Mononuclear cell (primary cell): ENCODE results near the gene MAG. TPM values are rescaled to one million over a fixed set of nuclear protein-coding genes. Genes with fewer than 3 reads are reported as not detected.

Source experiments
- H3K27me3 ChIP-seq: 2 replicates; pipeline ENCODE4 v1.6.0; 2011; ENCODE audit warnings: low read length, control low read depth; ENCODE audit not compliant: insufficient read depth
- H3K4me1 ChIP-seq: 2 replicates; pipeline ENCODE4 v1.5.1; 2011; ENCODE audit warnings: mild to moderate bottlenecking, low read length, control low read depth; ENCODE audit not compliant: insufficient read depth
- H3K4me3 ChIP-seq: 2 replicates; pipeline ENCODE4 v1.5.1; 2011; ENCODE audit warnings: mild to moderate bottlenecking, low read length, moderate library complexity
- H3K9me3 ChIP-seq: 2 replicates; pipeline ENCODE4 v1.5.1; 2011; ENCODE audit warnings: low read depth, mild to moderate bottlenecking, control low read depth, low read length
- total RNA-seq: library from RNA; depleted of rRNA; stranded (reverse); fragments of >200 nt; gene quantifications from one replicate; pipeline ENCODE4 v1.2.3, GENCODE V29; 2012

MAG gene
- total RNA-seq, 1 donor = not detected

DNA sequence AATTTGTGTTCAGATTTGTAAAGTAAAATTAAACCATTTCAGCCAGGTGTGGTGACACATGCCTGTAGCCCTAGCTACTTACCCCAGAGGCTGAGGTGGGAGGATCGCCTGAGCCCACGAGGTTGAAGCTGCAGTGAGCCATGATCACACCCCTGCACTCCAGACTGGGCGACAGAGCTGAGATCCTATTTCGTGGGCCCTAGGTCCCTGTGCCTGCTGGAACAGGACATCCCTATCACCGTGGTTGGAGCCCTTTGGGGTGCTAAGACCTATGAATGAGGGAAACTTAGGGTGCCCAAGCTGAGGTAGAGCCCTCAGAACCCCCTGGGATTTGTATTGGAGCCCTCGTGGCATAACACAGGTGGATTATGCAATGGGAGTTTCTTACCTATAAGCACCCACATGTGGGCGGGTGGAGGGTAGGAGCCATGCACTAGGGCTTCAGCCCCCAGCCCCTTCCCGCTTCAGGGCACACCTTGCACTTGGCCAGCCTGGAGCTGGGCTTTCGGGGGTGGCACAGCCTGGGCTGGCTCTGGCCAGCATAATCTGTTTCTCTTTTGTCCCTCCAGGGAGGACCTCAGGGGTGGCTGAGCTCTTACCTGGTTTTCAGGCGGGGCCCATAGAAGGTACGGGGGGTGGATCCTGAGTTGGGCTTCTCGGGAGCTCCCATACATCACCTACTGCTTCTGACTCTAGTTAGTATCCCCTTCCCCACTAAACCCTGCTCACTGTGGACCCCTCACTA lies 30.4 kb upstream of the MAG start:
- Histone ChIP-seq H3K9me3 (no peaks in the 10 kb centered on the region), H3K4me3 (no peak overlapping the region), H3K4me1 (peaks cover 33% of the 10 kb centered on the region), H3K27me3 (no peaks in the 10 kb centered on the region)

DNA sequence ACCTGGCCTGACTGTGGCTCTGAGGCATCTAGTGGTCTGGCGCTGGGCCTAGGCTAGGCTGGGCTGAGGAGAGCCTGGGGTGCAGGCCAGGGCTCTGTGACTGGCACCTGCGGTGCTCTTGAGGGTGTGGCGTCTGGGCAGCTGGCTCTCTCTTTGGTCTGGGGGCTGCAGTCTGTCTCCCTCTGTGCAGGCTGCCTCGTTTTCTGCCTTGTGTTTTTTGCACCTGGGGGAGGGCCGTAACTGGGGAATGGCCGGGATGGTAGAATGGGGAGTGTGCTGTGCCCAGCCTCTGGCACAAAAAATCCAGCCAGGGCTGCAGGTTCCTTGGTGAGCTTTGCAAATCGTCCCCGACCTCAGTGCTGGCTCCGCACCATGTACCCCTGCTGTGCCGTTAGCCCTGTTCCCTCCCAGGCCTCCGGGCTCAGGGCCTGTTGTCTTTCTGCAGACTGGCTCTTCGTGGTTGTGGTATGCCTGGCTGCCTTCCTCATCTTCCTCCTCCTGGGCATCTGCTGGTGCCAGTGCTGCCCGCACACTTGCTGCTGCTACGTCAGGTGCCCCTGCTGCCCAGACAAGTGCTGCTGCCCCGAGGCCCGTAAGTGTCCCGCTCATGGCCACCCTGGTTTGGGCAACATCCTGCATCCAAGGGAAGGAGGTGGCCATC lies 29.7 kb upstream of the MAG start:
- Histone ChIP-seq H3K9me3 (no peaks in the 10 kb centered on the region), H3K4me1 (peaks cover 38% of the 10 kb centered on the region), H3K4me3 (no peak overlapping the region), H3K27me3 (no peaks in the 10 kb centered on the region)

DNA sequence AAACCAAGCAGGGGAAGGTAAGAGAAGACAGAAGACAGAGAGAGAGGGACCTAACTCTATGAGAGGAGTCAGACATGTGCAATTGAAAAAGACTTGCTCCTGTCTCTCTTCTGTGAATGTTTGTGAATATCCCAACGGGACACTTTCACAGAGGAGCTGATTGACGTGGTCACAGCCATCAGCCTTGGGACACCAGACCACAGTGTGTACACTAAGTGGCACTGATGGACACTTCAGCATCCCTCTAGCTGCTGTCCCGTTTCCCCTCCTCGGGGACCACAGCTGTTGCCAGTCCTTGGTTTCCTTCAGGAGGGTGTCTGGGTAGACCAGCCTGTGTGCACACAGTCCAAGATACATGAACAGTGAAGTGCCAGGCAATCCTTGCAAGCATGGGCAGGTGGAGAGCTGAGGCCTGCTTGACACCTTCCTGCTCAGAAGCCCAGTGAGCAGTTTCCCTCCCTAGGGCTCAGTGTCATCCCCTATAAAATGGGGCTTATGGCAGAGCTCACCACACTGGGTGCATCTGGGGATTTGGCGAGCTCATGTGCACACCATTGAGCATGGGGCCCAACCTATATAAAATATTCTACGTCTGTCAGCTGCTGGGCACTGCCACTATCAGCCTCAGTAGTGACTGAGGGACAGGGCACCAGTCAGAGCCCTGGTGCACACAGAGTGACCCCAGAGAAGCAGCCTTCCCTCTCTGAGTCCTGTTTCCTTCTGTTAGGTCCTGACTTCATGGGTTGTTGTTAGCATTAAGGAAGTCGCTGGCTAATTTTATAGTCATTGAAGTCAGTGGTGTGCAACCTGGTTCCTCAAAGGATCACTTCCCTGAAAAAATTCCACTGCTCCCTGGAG lies 27.5 kb upstream of the MAG start:
- no peaks in the 10 kb centered on the region for H3K27me3 ChIP-seq
- H3K4me3 ChIP-seq = no peak overlapping the region
- H3K9me3 ChIP-seq = no peaks in the 10 kb centered on the region
- peaks cover 40% of the 10 kb centered on the region for H3K4me1 ChIP-seq

DNA sequence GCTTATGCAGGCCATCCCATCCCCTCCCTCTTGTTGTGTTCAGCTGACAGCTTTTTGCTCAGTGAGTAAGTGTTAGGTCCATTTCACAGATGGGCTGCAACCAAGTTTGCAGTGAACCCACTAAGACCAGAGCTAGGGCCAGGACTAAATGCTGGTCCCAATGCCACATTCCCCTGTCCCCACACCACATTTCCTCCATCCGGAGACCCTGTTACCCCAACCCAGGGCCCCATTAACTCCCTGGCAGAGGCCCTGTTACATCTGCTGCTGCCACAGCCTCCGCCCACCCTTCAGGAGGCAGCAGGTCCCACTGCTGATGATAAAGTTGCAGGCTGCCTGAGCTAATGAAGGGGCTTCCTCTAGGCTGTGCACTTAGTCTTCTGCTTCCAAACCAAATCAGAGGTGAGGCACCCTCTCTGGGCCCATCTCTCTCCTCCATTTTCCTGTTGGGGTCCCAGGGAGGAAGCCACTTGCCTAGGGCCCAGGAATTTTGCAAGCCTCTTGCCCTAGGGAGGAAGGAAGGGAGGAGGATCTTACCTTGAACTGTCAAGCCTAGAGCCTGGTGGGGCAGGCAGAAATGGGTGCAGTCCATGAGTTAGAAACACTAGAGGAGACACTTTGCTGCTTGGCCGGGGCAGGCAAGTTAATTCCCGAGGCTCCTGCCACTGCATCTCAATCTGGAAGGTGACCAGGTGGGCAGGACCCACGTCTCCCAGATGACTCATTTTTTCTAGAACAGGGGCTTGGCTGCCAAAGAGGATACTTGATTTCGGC lies 26.6 kb upstream of the MAG start:
- Histone ChIP-seq H3K4me3 (no peak overlapping the region), H3K27me3 (no peaks in the 10 kb centered on the region), H3K4me1 (peaks cover 46% of the 10 kb centered on the region), H3K9me3 (no peaks in the 10 kb centered on the region)

DNA sequence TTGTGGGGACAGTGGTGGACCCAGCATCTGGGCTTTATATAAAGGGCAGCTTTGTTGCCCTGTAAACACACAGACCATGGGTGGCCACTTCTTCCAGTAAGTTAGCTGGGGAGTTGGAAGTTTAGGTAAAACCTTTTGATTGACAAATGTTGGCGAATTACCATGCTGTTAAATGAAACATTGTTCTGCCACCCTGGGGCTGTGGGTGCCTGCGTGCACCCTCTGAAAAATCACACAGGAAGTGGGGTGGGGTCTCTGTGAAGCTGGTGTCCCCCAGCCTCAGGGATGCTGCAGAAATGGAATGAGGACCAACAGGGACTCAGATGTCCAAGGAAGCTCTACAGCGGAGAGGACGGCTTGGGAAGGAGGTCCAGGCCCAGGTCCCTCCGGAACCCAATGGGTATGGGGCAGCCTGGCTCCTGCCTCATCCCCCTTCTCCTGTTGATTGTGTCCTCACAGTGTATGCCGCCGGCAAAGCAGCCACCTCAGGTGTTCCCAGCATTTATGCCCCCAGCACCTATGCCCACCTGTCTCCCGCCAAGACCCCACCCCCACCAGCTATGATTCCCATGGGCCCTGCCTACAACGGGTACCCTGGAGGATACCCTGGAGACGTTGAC lies 26.0 kb upstream of the MAG start:
- peaks cover 48% of the 10 kb centered on the region for H3K4me1 ChIP-seq
- no peaks in the 10 kb centered on the region for H3K27me3 ChIP-seq
- no peak overlapping the region for H3K4me3 ChIP-seq
- no peaks in the 10 kb centered on the region for H3K9me3 ChIP-seq

DNA sequence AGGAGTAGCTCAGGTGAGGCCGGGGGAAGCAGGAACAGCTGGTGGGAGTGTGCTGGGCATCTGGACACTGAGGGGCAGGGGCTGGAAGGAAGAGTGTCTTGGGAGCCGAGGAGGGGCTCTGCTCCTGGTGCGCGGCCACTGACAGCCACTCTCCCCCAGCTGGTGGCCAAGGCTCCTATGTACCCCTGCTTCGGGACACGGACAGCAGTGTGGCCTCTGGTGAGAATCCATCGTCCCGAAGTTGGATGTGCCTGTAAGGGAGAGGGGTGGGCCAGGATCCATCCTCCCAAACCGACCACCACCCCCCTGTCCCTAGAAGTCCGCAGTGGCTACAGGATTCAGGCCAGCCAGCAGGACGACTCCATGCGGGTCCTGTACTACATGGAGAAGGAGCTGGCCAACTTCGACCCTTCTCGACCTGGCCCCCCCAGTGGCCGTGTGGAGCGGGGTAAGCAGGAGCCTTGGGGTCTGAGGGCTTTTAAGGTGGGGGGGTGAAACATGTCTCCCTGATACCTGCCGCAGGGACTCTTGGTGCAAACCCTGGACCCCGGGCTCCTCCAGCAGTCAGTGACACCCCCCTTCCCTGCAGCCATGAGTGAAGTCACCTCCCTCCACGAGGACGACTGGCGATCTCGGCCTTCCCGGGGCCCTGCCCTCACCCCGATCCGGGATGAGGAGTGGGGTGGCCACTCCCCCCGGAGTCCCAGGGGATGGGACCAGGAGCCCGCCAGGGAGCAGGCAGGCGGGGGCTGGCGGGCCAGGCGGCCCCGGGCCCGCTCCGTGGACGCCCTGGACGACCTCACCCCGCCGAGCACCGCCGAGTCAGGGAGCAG lies 25.2 kb upstream of the MAG start:
- Histone ChIP-seq H3K27me3 (no peaks in the 10 kb centered on the region), H3K4me1 (peaks cover 53% of the 10 kb centered on the region), H3K4me3 (peak overlapping the region; percentile 86), H3K9me3 (no peaks in the 10 kb centered on the region)

DNA sequence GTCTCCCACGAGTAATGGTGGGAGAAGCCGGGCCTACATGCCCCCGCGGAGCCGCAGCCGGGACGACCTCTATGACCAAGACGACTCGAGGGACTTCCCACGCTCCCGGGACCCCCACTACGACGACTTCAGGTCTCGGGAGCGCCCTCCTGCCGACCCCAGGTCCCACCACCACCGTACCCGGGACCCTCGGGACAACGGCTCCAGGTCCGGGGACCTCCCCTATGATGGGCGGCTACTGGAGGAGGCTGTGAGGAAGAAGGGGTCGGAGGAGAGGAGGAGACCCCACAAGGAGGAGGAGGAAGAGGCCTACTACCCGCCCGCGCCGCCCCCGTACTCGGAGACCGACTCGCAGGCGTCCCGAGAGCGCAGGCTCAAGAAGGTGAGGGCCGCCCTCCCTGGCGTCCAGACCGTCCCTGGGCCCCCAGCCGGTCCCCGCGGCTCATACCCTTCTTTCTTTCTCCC lies 24.6 kb upstream of the MAG start:
- Histone ChIP-seq H3K4me1 (peaks cover 59% of the 10 kb centered on the region), H3K4me3 (peak overlapping the region; percentile 86), H3K9me3 (no peaks in the 10 kb centered on the region), H3K27me3 (no peaks in the 10 kb centered on the region)

DNA sequence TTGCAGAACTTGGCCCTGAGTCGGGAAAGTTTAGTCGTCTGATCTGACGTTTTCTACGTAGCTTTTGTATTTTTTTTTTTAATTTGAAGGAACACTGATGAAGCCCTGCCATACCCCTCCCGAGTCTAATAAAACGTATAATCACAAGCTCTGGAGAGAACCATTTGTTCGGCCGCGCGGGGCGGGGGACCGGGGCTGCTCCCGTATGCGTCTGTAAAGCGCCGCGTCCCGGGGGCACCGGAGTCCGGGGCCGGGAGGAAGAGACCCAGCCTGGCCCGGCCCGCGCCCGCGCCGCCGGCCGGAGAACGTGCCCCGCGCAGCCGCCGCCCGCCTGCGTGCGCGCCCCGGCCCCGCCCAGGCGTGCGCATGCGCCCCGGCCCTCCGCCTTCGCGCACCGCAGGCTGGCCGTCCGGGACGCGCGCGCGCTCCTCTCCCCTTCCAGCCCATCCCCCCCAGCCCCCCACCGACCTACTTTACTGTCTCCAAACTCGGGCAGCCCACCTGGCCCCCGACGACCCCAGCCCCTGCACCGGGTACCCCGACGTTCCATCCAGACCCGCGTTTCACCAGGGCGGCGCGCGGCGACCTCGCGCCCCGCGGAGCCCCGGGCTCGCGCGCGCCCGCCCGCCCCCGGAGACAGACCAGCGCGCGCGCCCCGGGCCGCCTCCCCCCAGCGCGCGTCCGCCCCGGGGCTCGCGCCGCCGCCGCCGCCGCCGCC lies 24.0 kb upstream of the MAG start:
- peak overlapping the region; percentile 86 for H3K4me3 ChIP-seq
- H3K9me3 ChIP-seq = no peaks in the 10 kb centered on the region
- H3K27me3 ChIP-seq = no peaks in the 10 kb centered on the region
- peaks cover 65% of the 10 kb centered on the region for H3K4me1 ChIP-seq

DNA sequence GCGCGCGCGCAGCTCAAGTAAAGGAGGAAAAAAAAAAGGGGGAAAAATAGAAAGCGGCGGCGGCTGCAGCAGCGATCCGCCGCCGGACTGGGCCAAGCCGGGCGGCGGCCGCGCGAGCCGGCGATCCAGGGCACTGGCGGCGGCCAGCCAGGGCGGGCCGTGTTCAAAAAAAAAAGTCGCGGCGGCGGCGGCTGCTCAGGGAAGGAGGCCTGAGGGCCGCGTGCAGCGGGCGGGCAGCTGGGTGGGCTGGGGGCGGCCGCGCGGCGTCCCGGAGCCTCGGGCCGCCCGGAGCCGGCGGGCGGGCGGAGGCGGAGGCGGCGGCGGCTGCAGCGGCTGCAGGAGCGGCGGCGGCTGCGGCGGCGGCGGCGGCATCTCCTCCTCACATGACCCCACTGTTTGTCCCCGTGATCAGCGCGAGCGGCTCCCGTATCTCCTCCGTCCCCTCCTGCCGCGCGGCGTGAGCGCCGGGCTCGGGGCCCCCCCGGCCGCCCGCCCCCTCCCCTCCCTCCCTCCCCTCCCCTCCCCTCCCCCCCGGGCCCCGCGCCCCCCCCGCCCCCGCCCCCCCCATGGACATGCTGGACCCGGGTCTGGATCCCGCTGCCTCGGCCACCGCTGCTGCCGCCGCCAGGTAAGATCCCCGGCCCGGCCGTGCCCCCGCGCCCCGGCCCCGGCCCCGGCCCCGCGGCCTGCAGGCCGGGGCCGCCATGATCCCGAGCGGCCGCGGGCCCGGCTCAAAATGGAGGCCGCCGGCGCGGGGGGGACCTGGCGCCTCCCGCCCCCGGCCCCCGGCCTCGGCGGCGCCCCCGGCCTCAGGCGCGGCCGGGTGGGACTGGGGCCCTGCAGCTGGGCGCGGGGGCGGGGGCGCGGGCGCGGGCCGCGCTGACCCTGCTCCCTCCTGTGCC lies 23.2 kb upstream of the MAG start, which contains the start of gene USF2:
TSS of gene USF2 (plus strand) at position 427 of the 902 bp plus-strand sequence. CDS start at position 567, 140 bp downstream.
- Histone ChIP-seq H3K27me3 (no peaks in the 10 kb centered on the region), H3K4me1 (peaks cover 72% of the 10 kb centered on the region), H3K9me3 (no peaks in the 10 kb centered on the region), H3K4me3 (peak within 1 kb of the TSS; percentile 86)

DNA sequence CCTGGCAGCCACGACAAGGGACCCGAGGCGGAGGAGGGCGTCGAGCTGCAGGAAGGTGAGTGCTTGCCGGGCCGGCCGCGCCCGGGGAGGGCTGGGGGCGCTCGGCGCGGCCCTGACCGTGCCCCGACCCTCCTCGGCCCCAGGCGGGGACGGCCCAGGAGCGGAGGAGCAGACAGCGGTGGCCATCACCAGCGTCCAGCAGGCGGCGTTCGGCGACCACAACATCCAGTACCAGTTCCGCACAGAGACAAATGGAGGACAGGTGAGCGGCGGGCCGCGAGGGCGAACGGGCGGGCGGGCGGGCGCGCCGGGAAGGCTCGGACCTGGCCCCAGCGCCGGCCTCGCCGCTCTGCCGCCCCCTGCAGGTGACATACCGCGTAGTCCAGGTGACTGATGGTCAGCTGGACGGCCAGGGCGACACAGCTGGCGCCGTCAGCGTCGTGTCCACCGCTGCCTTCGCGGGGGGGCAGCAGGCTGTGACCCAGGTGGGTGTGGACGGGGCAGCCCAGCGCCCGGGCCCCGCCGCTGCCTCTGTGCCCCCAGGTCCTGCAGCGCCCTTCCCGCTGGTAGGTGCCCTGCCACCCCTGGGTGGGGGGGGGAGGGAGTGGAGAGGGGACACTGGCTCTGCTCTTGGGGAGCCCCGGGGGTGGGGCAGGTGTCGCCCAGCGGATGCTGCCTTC lies 22.4 kb upstream of the MAG start:
- Histone ChIP-seq H3K9me3 (no peaks in the 10 kb centered on the region), H3K4me3 (peak overlapping the region; percentile 54), H3K27me3 (no peaks in the 10 kb centered on the region), H3K4me1 (peaks cover 64% of the 10 kb centered on the region)

DNA sequence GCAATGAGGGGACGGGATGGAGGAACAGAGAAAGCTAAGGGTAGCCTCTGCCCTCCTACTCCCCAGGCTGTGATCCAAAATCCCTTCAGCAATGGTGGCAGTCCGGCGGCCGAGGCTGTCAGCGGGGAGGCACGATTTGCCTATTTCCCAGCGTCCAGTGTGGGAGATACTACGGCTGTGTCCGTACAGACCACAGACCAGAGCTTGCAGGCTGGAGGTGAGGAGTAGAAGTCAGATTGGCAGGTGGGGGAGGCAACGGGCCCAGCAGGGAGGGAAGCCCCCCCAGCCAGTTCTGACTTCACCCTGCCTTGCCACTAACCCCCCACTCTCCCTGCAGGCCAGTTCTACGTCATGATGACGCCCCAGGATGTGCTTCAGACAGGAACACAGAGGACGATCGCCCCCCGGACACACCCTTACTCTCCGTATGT lies 21.6 kb upstream of the MAG start:
- Histone ChIP-seq H3K4me1 (peaks cover 56% of the 10 kb centered on the region), H3K9me3 (no peaks in the 10 kb centered on the region), H3K4me3 (no peak overlapping the region), H3K27me3 (no peaks in the 10 kb centered on the region)

DNA sequence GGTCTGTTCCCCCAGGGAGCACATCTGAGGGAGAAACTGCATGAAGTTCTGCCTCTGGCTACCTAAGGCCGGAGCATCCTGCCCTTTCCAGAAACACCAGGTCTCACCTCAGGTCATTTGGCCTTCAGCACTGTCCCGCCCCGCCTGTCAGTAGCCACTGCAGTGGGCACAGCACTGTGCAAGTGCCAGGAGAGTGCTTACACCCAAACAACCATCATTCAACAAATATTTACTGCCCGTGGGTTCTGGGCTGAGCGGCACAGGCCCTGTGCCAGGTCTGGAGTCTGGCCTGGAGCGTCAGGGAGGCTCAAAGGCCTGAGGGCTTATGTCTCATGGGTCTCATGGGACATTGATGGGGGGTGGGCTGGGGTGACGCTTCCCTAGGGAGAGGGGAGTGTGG lies 20.4 kb upstream of the MAG start:
- Histone ChIP-seq H3K27me3 (no peaks in the 10 kb centered on the region), H3K9me3 (no peaks in the 10 kb centered on the region), H3K4me1 (peaks cover 44% of the 10 kb centered on the region), H3K4me3 (no peak overlapping the region)
